ENCODE data around the gene AKAP6. TPM values are rescaled to one million over a fixed set of nuclear protein-coding genes. Genes with fewer than 3 reads are reported as not detected.

AKAP6 gene
- total RNA-seq, 2 donors from 2014 or later, result 3.6 to 9.9 TPM

- no peak overlapping the region for H3K27ac ChIP-seq
- no peak for TF ChIP-seq CTCF (IDR thresholded peaks at IDR 0.05)
- no peak for TF ChIP-seq POLR2A (IDR thresholded peaks at IDR 0.05)
- no peak for TF ChIP-seq POLR2AphosphoS5 (IDR thresholded peaks at IDR 0.05)
- no peak for DNase-seq (ENCODE audit: low spot score)
- H3K27me3 ChIP-seq (replicated peaks; ENCODE audit: insufficient read depth), result no peaks in the 10 kb centered on the region
- 70% methylated on average over 4 of the region's 4 CpGs for WGBS
- intact Hi-C loops (cut with DNase I), result no loop called here
- no peaks in the 10 kb centered on the region for H3K9me3 ChIP-seq
- no peaks in the 10 kb centered on the region for H3K4me1 ChIP-seq (replicated peaks)
- H3K36me3 ChIP-seq, result no peaks in the 10 kb centered on the region
- H3K4me3 ChIP-seq, result no peak overlapping the region
Measured at GRCh38 chr14:32330351-32331111, 1.4 kb downstream of the AKAP6 start.

- no peak overlapping the region for H3K4me3 ChIP-seq
- no peaks in the 10 kb centered on the region for H3K4me1 ChIP-seq (replicated peaks)
- no peaks in the 10 kb centered on the region for H3K9me3 ChIP-seq
- TF ChIP-seq POLR2A (IDR thresholded peaks at IDR 0.05), result no peak
- TF ChIP-seq POLR2AphosphoS5 (IDR thresholded peaks at IDR 0.05), result no peak
- no peak for TF ChIP-seq CTCF (IDR thresholded peaks at IDR 0.05)
- WGBS, result 77% methylated on average over 5 of the region's 5 CpGs
- H3K27me3 ChIP-seq (replicated peaks; ENCODE audit: insufficient read depth), result no peaks in the 10 kb centered on the region
- no peak for DNase-seq (ENCODE audit: low spot score)
- no peak overlapping the region for H3K27ac ChIP-seq
- intact Hi-C loops (cut with DNase I), result no loop called here
- H3K36me3 ChIP-seq, result no peaks in the 10 kb centered on the region
Measured at GRCh38 chr14:32331206-32331605, 2.1 kb downstream of the AKAP6 start.

- Histone ChIP-seq H3K9me3 (no peaks in the 10 kb centered on the region), H3K27me3 (replicated peaks; ENCODE audit: insufficient read depth) (no peaks in the 10 kb centered on the region), H3K27ac (no peak overlapping the region), H3K4me3 (no peak overlapping the region), H3K36me3 (no peaks in the 10 kb centered on the region), H3K4me1 (replicated peaks) (no peaks in the 10 kb centered on the region)
- DNase-seq (ENCODE audit: low spot score), result no peak
- intact Hi-C loops (cut with DNase I), result no loop called here
- no peak for TF ChIP-seq POLR2A (IDR thresholded peaks at IDR 0.05)
- no peak for TF ChIP-seq POLR2AphosphoS5 (IDR thresholded peaks at IDR 0.05)
- no peak for TF ChIP-seq CTCF (IDR thresholded peaks at IDR 0.05)
- WGBS, result 94% methylated on average over 2 of the region's 2 CpGs
Measured at GRCh38 chr14:32332415-32333316, 3.6 kb downstream of the AKAP6 start.

GRCh38 chr14:32336702-32337101, 7.6 kb downstream of the AKAP6 start:
- Histone ChIP-seq H3K27ac (no peak overlapping the region), H3K4me1 (replicated peaks) (no peaks in the 10 kb centered on the region), H3K36me3 (no peaks in the 10 kb centered on the region), H3K4me3 (no peak overlapping the region), H3K27me3 (replicated peaks; ENCODE audit: insufficient read depth) (no peaks in the 10 kb centered on the region), H3K9me3 (no peaks in the 10 kb centered on the region)
- intact Hi-C loops (cut with DNase I), result no loop called here
- no peak for TF ChIP-seq POLR2AphosphoS5 (IDR thresholded peaks at IDR 0.05)
- no peak for TF ChIP-seq POLR2A (IDR thresholded peaks at IDR 0.05)
- TF ChIP-seq CTCF (IDR thresholded peaks at IDR 0.05), result no peak
- WGBS, result 98% methylated on average over 2 of the region's 2 CpGs
- no peak for DNase-seq (ENCODE audit: low spot score)
